OCI-LY3 (cell line): ENCODE data around the gene CACNA2D3.

Experiments
- CTCF ChIP-seq: fragments of 200-600, 300-600 bp; sonication (generic); IDR thresholded peaks from 2 replicates; pipeline ENCODE4 v1.5.1; 2014; ENCODE audit warnings: antibody characterized with exemption, low read length, low read depth
- EZH2phosphoT487 ChIP-seq: fragments of 200-600 bp; shearing (Covaris generic); IDR thresholded peaks from 2 replicates; pipeline ENCODE4 v1.6.1; 2018; ENCODE audit warnings: antibody characterized with exemption, mixed run types, low read depth

- no peak for TF ChIP-seq CTCF
- TF ChIP-seq EZH2phosphoT487 = no peak
Observed at GRCh38 chr3:54372232-54372631, 249.9 kb downstream of the CACNA2D3 start.
